GM12873 (cell line): ENCODE measurements around the gene EP400.

Experiments used
- TF ChIP-seq, protein P1 (sequence below): IDR thresholded peaks from 2 replicates; pipeline ENCODE4 v1.5.1; 2012; ENCODE audit warnings: low read depth, mild to moderate bottlenecking, moderate library complexity, low read length, control low read depth; ENCODE audit not compliant: insufficient read depth; ENCODE audit errors: missing control alignments

EP400 gene

DNA sequence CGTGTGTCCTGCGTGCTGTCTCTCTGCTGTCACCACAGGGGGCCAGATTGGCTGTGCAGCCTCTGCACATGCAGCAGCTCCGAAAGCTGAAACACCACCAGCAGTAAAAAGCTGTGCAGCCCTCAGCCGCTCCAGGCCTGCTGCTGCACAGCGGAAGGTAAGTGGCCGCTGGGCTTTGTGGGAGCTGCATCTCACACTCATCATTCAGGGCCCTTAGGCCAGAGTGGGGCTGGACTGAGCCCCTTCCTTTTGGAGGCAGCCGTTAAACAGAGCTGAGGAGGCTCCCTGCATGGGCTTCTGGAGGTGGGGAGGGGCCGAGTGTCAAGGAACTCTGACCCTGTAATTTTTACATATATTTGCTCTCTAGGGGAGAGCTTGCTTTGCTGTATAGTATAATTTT, 177.3 kb downstream of the EP400 start:
- TF ChIP-seq, protein P1, sequence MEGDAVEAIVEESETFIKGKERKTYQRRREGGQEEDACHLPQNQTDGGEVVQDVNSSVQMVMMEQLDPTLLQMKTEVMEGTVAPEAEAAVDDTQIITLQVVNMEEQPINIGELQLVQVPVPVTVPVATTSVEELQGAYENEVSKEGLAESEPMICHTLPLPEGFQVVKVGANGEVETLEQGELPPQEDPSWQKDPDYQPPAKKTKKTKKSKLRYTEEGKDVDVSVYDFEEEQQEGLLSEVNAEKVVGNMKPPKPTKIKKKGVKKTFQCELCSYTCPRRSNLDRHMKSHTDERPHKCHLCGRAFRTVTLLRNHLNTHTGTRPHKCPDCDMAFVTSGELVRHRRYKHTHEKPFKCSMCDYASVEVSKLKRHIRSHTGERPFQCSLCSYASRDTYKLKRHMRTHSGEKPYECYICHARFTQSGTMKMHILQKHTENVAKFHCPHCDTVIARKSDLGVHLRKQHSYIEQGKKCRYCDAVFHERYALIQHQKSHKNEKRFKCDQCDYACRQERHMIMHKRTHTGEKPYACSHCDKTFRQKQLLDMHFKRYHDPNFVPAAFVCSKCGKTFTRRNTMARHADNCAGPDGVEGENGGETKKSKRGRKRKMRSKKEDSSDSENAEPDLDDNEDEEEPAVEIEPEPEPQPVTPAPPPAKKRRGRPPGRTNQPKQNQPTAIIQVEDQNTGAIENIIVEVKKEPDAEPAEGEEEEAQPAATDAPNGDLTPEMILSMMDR = no peak

DNA sequence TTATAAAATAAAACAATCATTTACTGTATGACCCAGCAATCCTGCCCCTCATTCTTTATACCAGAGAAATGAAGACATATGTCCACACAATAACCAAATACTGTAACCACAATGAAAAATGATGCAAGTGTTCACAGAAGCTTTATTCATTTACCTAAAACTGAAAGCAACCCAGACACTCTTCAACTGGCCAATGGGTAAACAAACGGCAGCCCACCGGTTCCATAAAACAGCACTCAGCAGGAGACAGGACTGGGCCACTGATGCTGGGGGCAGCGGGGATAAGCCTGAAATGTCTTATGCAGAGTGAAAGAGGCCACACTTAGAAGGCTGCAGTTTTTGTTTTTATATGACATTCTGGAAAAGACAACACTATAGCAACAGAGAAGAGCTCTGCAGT, 179.3 kb downstream of the EP400 start:
- TF ChIP-seq, protein P1 = no peak

DNA sequence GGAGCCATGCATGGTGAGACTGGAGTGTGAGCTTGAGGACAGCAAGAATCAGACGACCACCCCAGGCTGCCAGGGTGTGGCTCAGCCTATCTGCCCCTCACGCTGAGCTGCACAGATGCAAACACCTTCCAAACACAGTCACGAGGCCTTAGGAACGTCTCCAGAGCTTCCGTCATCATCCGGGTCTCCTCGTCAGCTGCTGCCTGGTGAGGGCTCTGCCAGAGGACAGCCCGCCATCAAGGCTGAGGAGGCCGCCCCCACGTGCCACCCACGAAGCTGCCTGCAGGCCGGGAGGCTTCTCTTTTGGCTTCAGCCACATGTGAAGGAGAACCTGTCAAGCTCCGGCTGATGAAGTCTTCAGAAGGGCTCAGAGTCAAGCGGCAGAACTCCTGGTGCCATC, 180.9 kb downstream of the EP400 start:
- TF ChIP-seq, protein P1 = no peak
